A673 (cell line): ENCODE data around the gene MTOR. TPM values are rescaled to one million over a fixed set of nuclear protein-coding genes. Genes with fewer than 3 reads are reported as not detected.

ENCODE experiments used
- BruUV-seq: library from RNA; stranded (reverse); fragments of 400-500 nt; replicated peaks from 2 replicates; lab custom pipeline; 2021; lab: Mats Ljungman, UMichigan
- CTCF ChIA-PET: fragments of 300-600 bp; sonication (Branson Sonifier 250); formaldehyde crosslinking; loops from one replicate; lab custom pipeline; 2022; ENCODE audit warnings: antibody characterized with exemption; lab: Charles Lee
- POLR2A ChIA-PET: fragments of 300-600 bp; sonication (Branson Sonifier 250); formaldehyde crosslinking; loops from one replicate; lab custom pipeline; 2022; ENCODE audit warnings: antibody characterized with exemption; ENCODE audit not compliant: low non-redundant PET; lab: Charles Lee
- DNase-seq: peaks from one replicate; pipeline ENCODE4 v3.0.0-alpha.2; 2015; ENCODE audit warnings: low spot score
- H3K27ac ChIP-seq: fragments of 200-600 bp; sonication (generic); 2 replicates; pipeline ENCODE4 v1.5.1; 2016; ENCODE audit warnings: mixed run types, low read depth, mild to moderate bottlenecking, mixed read lengths, antibody characterized with exemption, low read length; ENCODE audit not compliant: poor library complexity, severe bottlenecking
- H3K27me3 ChIP-seq: fragments of 200-600 bp; sonication (generic); replicated peaks from 2 replicates; pipeline ENCODE4 v1.6.1; 2017; ENCODE audit warnings: mixed run types, low read depth, mild to moderate bottlenecking, mixed read lengths, antibody characterized with exemption, low read length; ENCODE audit not compliant: insufficient read depth, poor library complexity
- H3K36me3 ChIP-seq: fragments of 200-600 bp; sonication (generic); 2 replicates; pipeline ENCODE4 v1.6.1; 2016; ENCODE audit warnings: mixed run types, mild to moderate bottlenecking, mixed read lengths, antibody characterized with exemption, low read length; ENCODE audit not compliant: insufficient read depth, poor library complexity, severe bottlenecking
- H3K4me1 ChIP-seq: fragments of 200-600 bp; sonication (generic); 2 replicates; pipeline ENCODE4 v1.6.1; 2017; ENCODE audit warnings: mixed run types, mild to moderate bottlenecking, mixed read lengths, antibody characterized with exemption, low read length; ENCODE audit not compliant: insufficient read depth, poor library complexity, severe bottlenecking
- H3K4me3 ChIP-seq: fragments of 200-600 bp; sonication (generic); 2 replicates; pipeline ENCODE4 v1.5.1; 2016; ENCODE audit warnings: low read depth, mixed run types, mild to moderate bottlenecking, mixed read lengths, low read length; ENCODE audit not compliant: poor library complexity, severe bottlenecking
- H3K9me3 ChIP-seq: fragments of 200-600 bp; sonication (generic); 2 replicates; pipeline ENCODE4 v1.6.1; 2016; ENCODE audit warnings: mixed run types, low read depth, mild to moderate bottlenecking, mixed read lengths, antibody characterized with exemption, low read length; ENCODE audit not compliant: poor library complexity, severe bottlenecking
- CTCF ChIP-seq: fragments of 300-800, 200-600 bp; sonication (generic); conservative IDR thresholded peaks from 2 replicates; pipeline ENCODE4 v1.5.1; 2017; ENCODE audit warnings: low read depth, mild to moderate bottlenecking, antibody characterized with exemption, low read length, moderate library complexity, mixed read lengths
- EZH2 ChIP-seq: fragments of 200-600 bp; sonication (generic); IDR thresholded peaks from 2 replicates; pipeline ENCODE4 v1.6.1; 2017; ENCODE audit warnings: borderline replicate concordance, low read depth, mild to moderate bottlenecking, mixed read lengths, antibody characterized with exemption, low read length; ENCODE audit not compliant: poor library complexity, severe bottlenecking
- intact Hi-C: fragments of 100-400 bp; cut with micrococcal nuclease; formaldehyde crosslinking; loops from one replicate; pipeline ENCODE4 v1.10.0; 2022; ENCODE audit not compliant: unreplicated experiment
- total RNA-seq: library from RNA; stranded (reverse); gene quantifications from 2 replicates; pipeline ENCODE4 v1.2.3, GENCODE V29; 2021

MTOR gene
- total RNA-seq, 1 experiment from 2014 or later: 63.7 TPM

GRCh38 chr1:11114966-11115365, 147.4 kb downstream of the MTOR start:
- CTCF ChIA-PET: no interaction called here
- TF ChIP-seq EZH2 (no peak), CTCF (no peak)

GRCh38 chr1:11109047-11109760, 153.1 kb downstream of the MTOR start:
- no peak for TF ChIP-seq CTCF
- POLR2A ChIA-PET: no interaction called here
- DNase-seq: no peak
- H3K27ac ChIP-seq: no peak overlapping the region
- CTCF ChIA-PET: interaction anchor here (0.6 kb wide), 1 partner anchor 609 kb away, joined by 3 read pairs; no protein-coding TSS in a partner anchor
- intact Hi-C loops: no loop called here
- no TSS peak for BruUV-seq
- H3K9me3 ChIP-seq: no peaks in the 10 kb centered on the region
- H3K27me3 ChIP-seq: no peaks in the 10 kb centered on the region
- no peaks in the 10 kb centered on the region for H3K4me1 ChIP-seq
- H3K4me3 ChIP-seq: no peak overlapping the region
- peaks cover 38% of the 10 kb centered on the region for H3K36me3 ChIP-seq

More at GRCh38 chr1:11114966-11115365, 147.4 kb downstream of the MTOR start:
- Histone ChIP-seq H3K27me3 (no peaks in the 10 kb centered on the region), H3K4me3 (no peak overlapping the region), H3K9me3 (no peaks in the 10 kb centered on the region), H3K27ac (no peak overlapping the region), H3K4me1 (no peaks in the 10 kb centered on the region), H3K36me3 (peaks cover 30% of the 10 kb centered on the region)
- no TSS peak for BruUV-seq
- intact Hi-C loops: no loop called here
- no peak for DNase-seq
- POLR2A ChIA-PET: interaction anchor here (0.7 kb wide), 1 partner anchor 171 kb away, joined by 3 read pairs; no protein-coding TSS in a partner anchor

GRCh38 chr1:11107599-11107998, 154.8 kb downstream of the MTOR start:
- ChIA-PET POLR2A (no interaction called here), CTCF (no interaction called here)
- BruUV-seq: no TSS peak
- Histone ChIP-seq H3K4me1 (no peaks in the 10 kb centered on the region), H3K27me3 (no peaks in the 10 kb centered on the region), H3K4me3 (no peak overlapping the region), H3K9me3 (no peaks in the 10 kb centered on the region), H3K36me3 (peaks cover 28% of the 10 kb centered on the region), H3K27ac (no peak overlapping the region)
- TF ChIP-seq EZH2 (no peak), CTCF (no peak)
- intact Hi-C loops: no loop called here
- no peak for DNase-seq
